ENCODE data around the gene HYPK. TPM values are rescaled to one million over a fixed set of nuclear protein-coding genes. Genes with fewer than 3 reads are reported as not detected.

HYPK gene
- total and polyA plus RNA-seq, 2 of the 8 experiments (the other 6 are each of a cell fraction or from before 2014, with no cell fraction given): 5.4 to 17.6 TPM

DNA sequence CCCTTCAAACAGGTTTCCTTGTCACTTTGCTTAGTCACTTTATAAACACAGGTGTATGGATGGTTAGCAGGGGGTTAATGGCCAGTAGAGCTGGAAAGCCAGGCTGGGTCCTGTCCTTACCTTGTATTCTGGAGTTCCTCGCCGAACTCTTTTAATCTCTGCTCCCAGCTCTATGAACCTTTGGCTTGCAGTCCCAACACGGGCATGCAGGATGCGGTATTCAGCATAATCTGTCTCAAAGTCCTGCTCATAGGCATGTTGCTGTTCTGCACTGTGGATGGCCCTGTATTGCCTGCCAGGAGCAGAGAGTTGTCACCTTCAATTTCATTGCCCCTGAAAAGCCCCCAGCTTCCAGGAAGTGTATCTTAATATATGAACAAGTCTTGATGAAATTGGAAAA is 26.3 kb upstream of the HYPK start:
- POLR2A ChIA-PET (ENCODE audit: partially characterized antibody): interaction anchor here (1.1 to 4.8 kb wide), 6 partner anchors 10 to 29 kb away, joined by 3 to 54 read pairs (median 5); partner anchors contain the start of genes HYPK and SERINC4
- WGBS, 2 experiments (ENCODE audit: extremely low coverage in 1 of 2, insufficient coverage in 1 of 2, insufficient read length in 1 of 2, insufficient replicate concordance in 2 of 2, low coverage in 1 of 2, low lambda C conversion rate in 2 of 2, missing lambda C conversion rate in 1 of 2): 94% methylated on average over 4 of the region's 4 CpGs; no CpG with 5 or more reads in 1 of the 2 experiments
- no peak overlapping the region for H3K27ac ChIP-seq (ENCODE audit: low read depth, low read length)

More for the DNA sequence above, 26.3 kb upstream of the HYPK start:
- no peak for FAIRE-seq
- CTCF ChIA-PET (ENCODE audit: partially characterized antibody): interaction anchor here (0.8 to 1.6 kb wide), 4 partner anchors 15 to 31 kb away, joined by 3 to 4 read pairs (median 4); no protein-coding TSS in a partner anchor
- Histone ChIP-seq H3K79me1 (ENCODE audit: low read depth, low read length) (no peaks in the 10 kb centered on the region), H4K91ac (replicated peaks; ENCODE audit: insufficient read length, low read length) (no peak overlapping the region), H3K79me2 (ENCODE audit: control insufficient read depth in 1 of 2, insufficient read depth in 2 of 2, low read length in 2 of 2) (no peaks in the 10 kb centered on the region), H3K27me3 (replicated peaks in 1 of 4; ENCODE audit: control insufficient read depth in 3 of 4, extremely low read depth in 1 of 4, insufficient read depth in 3 of 4, low read length in 3 of 4) (peaks cover 0 to 2% (median 0%) of the 10 kb centered on the region in 4 experiments; a peak in 2 of 7 replicates), H3K23me2 (ENCODE audit: low read depth, low read length) (peaks cover 12% of the 10 kb centered on the region), H3K14ac (ENCODE audit: insufficient read length) (no peak overlapping the region), H3K56ac (replicated peaks; ENCODE audit: insufficient read length, low read depth, low read length) (no peak overlapping the region), H2BK20ac (ENCODE audit: low read length) (no peak overlapping the region), H3K18ac (ENCODE audit: extremely low read depth, low read length) (no peak overlapping the region), H2BK12ac (ENCODE audit: low read depth, low read length) (no peak overlapping the region), H3K4ac (replicated peaks; ENCODE audit: insufficient read length, low read depth, low read length) (no peak overlapping the region), H2BK120ac (replicated peaks; ENCODE audit: low read depth, low read length) (no peak overlapping the region), H3K9ac (replicated peaks in 1 of 4; ENCODE audit: extremely low read depth in 1 of 4, low read depth in 3 of 4, low read length in 3 of 4) (no peak overlapping the region), H2BK5ac (ENCODE audit: low read depth, low read length) (no peak overlapping the region), H4K5ac (ENCODE audit: insufficient read length, low read depth, low read length) (no peak overlapping the region), H2BK15ac (ENCODE audit: low read length) (no peak overlapping the region), H3K23ac (ENCODE audit: insufficient read length) (no peak overlapping the region), H3K36me3 (ENCODE audit: control insufficient read depth in 2 of 4, insufficient read depth in 4 of 4, low read length in 3 of 4) (peaks cover 26 to 47% (median 39%) of the 10 kb centered on the region in 4 experiments), H4K20me1 (replicated peaks in 1 of 2; ENCODE audit: control insufficient read depth in 1 of 2, insufficient read depth in 2 of 2, low read length in 2 of 2) (peaks cover 0 to 3% of the 10 kb centered on the region in 2 experiments), H2AK5ac (ENCODE audit: low read depth, low read length) (no peak overlapping the region), H2AFZ (ENCODE audit: low read length) (no peak overlapping the region), H3K9me3 (ENCODE audit: insufficient read depth in 2 of 2, low read depth in 1 of 2, low read length in 1 of 2) (no peaks in the 10 kb centered on the region), H3K4me1 (replicated peaks in 1 of 4; ENCODE audit: control insufficient read depth in 3 of 4, insufficient read depth in 4 of 4, low read length in 3 of 4) (peaks cover 0 to 12% (median 5%) of the 10 kb centered on the region in 4 experiments; a peak in 5 of 7 replicates), H4K8ac (ENCODE audit: extremely low read depth, insufficient read depth, low read length) (no peak overlapping the region), H3K4me3 (ENCODE audit: extremely low read depth in 1 of 4, insufficient read depth in 2 of 4, low read depth in 3 of 4, low read length in 4 of 4) (no peak overlapping the region), H3K4me2 (ENCODE audit: insufficient read depth in 1 of 2, low read depth in 2 of 2, low read length in 2 of 2) (no peak overlapping the region)
- DNase-seq (ENCODE audit: low read depth in 1 of 2, low spot score in 2 of 2): no peak
- TF ChIP-seq EGR1 (IDR thresholded peaks at IDR 0.05; ENCODE audit: borderline replicate concordance, low read depth, low read length) (no peak), POLR2A (IDR thresholded peaks at IDR 0.05; ENCODE audit: control extremely low read depth in 1 of 2, low read depth in 2 of 2, low read length in 2 of 2) (peak in 1 of 2 experiments; percentile 34; a peak in 1 of 3 replicates)
